GM18508 (cell line): ENCODE data around the gene TBPL2.
A peak's percentile ranks its signal among the peaks of the same experiment; 100 is the strongest.

Source experiments
- ATAC-seq: cut with Tn5 transposase; IDR thresholded peaks from one replicate; pipeline ENCODE4 v1.9.1; 2021; ENCODE audit warnings: moderate number of reproducible peaks; ENCODE audit not compliant: insufficient read depth, unreplicated experiment

The TBPL2 gene

GRCh38 chr14:55373784-55374705 lies 66.4 kb downstream of the TBPL2 start:
- peak; percentile 52 for ATAC-seq

GRCh38 chr14:55372825-55373224 lies 67.6 kb downstream of the TBPL2 start:
- no peak for ATAC-seq

GRCh38 chr14:55372423-55372822 lies 68.0 kb downstream of the TBPL2 start:
- ATAC-seq: no peak

- no peak for ATAC-seq
Measured at GRCh38 chr14:55370883-55371455, 69.4 kb downstream of the TBPL2 start.

GRCh38 chr14:55366271-55366670 lies 74.1 kb downstream of the TBPL2 start:
- no peak for ATAC-seq
